ENCODE measurements around the gene RASGRP2.
A peak's percentile ranks its signal among the peaks of the same experiment; 100 is the strongest.

The RASGRP2 gene

DNA sequence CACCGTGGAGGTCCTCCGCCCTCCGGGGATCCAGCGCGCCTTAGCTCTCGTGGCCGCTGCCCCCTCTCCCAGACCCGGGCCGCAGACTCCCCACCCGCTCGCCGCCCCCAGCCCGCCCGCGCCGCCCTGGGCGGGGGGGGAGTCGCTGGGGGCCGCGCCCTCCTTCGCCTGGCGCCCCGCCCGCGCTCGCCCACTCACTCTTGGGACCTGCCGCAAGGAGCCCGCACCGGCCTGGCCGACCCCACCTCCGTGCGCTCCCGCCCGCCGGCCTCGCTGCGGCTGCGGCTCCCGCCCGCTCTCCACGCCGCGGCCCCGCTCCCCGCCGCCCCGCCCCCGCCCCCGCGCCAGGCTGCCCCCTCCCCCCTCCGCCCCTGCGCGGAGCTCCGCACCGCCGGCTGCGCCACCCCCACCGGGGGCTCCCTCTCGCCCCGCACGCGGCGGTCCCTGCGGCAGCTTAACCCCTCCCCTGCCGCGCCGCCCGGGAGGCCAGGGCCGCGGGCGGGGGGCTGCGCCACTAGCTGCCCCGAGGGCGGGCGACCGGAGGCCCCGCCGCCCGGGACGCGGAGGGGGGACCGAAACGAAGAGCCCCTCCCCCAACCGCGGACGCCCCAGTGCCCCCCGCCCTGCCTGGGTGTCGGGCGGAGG is 724 bp upstream of the RASGRP2 start:
- Histone ChIP-seq H3K4me1 (no peaks in the 10 kb centered on the region; the same call in 1 of the 2 replicates), H3K36me3 (no peaks in the 10 kb centered on the region), H3K4me3 (ENCODE audit: low read depth, low read length) (peak overlapping the region; percentile 41), H3K27me3 (peaks cover 27% of the 10 kb centered on the region), H3K9me3 (no peaks in the 10 kb centered on the region)
- no peak for DNase-seq
- TF ChIP-seq, protein P1, sequence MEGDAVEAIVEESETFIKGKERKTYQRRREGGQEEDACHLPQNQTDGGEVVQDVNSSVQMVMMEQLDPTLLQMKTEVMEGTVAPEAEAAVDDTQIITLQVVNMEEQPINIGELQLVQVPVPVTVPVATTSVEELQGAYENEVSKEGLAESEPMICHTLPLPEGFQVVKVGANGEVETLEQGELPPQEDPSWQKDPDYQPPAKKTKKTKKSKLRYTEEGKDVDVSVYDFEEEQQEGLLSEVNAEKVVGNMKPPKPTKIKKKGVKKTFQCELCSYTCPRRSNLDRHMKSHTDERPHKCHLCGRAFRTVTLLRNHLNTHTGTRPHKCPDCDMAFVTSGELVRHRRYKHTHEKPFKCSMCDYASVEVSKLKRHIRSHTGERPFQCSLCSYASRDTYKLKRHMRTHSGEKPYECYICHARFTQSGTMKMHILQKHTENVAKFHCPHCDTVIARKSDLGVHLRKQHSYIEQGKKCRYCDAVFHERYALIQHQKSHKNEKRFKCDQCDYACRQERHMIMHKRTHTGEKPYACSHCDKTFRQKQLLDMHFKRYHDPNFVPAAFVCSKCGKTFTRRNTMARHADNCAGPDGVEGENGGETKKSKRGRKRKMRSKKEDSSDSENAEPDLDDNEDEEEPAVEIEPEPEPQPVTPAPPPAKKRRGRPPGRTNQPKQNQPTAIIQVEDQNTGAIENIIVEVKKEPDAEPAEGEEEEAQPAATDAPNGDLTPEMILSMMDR (IDR thresholded peaks at IDR 0.05; ENCODE audit: low read depth, low read length): no peak

DNA sequence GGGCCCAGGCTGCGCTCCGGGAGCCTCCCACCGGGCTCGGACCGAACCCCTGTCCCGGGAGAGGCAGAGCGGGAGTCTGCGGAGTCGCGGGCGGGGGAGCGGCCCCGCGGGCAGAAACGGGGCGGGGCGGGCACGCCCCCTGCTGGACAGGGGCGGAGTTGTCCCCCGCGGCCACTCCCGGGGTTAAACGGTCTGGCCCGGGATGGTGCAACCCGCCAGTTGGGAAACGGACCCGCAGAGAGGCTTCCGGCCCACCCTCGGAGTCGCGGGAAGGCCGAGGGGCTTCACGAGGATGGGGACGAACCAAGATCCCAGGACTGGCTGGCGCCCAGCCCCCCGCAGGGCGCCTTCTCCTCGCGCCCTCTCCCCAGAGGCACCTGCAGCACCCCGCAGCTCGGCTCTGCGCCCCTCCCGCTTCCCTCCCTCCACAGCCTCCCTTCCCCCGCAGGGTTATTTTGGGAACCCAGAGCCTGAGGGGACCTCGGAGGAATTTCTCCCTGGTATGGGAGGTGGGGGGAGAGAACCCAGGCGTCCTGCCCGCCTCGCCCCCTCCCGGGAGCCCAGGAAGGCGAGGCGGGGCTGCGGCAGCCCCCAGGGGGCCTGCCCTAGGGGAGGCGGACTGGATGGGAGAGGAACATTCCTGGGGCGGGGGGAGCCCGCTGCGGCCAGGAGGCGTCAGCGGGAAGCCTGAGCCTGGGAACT is 902 bp downstream of the RASGRP2 start:
- TF ChIP-seq, protein P1 (IDR thresholded peaks at IDR 0.05; ENCODE audit: low read depth, low read length): peak; percentile 56
- Histone ChIP-seq H3K27me3 (peaks cover 27% of the 10 kb centered on the region), H3K4me1 (no peaks in the 10 kb centered on the region; the same call in 1 of the 2 replicates), H3K36me3 (no peaks in the 10 kb centered on the region), H3K9me3 (no peaks in the 10 kb centered on the region), H3K4me3 (ENCODE audit: low read depth, low read length) (peak overlapping the region; percentile 8; the same call in 1 of the 2 replicates)
- DNase-seq: peak; percentile 40

DNA sequence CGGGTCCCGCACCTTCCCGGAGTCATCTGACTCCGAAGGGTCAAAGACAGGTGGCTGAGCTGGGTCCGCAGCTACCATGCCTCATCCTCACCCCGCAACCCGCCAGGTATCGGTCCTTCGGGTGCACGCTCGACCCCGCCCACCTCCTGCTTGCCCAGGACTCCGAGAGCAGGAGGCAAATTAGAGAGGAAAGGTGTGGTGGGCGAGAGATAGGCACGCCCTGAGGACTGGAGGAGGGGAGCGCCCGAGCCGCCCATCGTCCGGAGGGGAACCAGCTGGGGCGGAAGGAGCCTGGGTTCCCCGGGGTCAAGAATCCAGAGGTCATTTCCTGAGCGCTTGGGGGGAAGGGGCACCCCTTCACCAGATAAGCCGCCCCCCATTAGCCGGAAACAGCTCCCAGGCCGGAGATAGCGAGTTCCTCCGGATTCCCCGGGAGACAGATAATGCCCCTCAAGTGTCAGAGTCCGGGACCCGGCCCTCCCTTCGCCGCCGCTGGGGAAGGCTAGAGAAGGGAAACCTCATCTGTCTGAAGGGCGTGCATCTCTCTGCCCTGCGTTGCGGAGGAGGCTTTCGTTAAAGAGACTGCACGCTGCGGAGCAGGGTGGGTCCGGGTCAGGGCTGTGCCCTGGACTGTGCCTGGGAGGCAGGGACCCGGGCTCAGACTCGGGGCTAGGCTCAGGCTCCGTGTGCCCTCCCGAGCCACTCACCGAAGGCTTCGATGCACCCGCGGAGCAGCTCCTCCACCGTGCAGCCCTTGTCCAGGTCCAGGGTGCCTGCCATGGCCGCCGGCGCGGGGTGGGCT is 1.7 kb downstream of the RASGRP2 start:
- Histone ChIP-seq H3K27me3 (peaks cover 27% of the 10 kb centered on the region), H3K36me3 (no peaks in the 10 kb centered on the region), H3K4me3 (ENCODE audit: low read depth, low read length) (peak overlapping the region; percentile 8; the same call in 1 of the 2 replicates), H3K9me3 (no peaks in the 10 kb centered on the region), H3K4me1 (no peaks in the 10 kb centered on the region; the same call in 1 of the 2 replicates)
- DNase-seq: no peak
- TF ChIP-seq, protein P1 (IDR thresholded peaks at IDR 0.05; ENCODE audit: low read depth, low read length): no peak

DNA sequence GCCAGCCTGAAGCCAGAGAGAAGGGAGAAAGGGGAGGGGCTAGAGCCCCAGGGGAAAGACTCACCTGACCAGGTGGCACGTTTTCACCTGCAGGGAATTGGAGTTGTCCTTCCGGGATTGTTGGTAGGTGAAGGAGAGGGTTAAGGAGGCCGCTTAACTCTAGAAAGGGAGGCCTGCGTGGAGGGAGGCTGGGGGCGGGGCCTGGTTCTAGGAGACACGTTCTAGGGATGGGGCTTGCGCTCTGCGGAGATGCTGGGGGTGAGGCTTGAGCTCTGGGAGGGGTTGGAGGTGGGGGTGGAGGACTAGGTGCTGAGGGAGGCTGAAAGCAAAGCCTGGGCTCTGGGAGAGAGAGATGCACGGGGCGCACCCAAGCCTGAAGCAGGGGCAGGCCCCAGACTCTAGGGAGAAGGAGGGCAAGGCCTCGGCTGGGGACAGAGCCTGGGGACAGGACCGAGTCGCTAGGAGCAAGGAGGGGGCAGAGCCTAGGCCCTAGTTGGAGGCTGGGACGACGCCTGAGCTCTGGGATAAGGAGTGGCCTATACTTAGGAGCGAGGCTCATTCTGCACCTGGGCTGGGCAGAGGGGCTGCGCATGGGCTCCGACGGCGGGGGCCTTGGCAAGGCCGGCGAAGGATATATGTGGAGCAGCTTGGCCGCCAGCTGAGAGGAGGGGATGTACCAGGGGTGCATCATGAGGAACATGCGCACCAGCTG is 2.4 kb downstream of the RASGRP2 start:
- Histone ChIP-seq H3K9me3 (no peaks in the 10 kb centered on the region), H3K27me3 (peaks cover 27% of the 10 kb centered on the region), H3K4me3 (ENCODE audit: low read depth, low read length) (no peak overlapping the region), H3K36me3 (no peaks in the 10 kb centered on the region), H3K4me1 (no peaks in the 10 kb centered on the region; the same call in 1 of the 2 replicates)
- TF ChIP-seq, protein P1 (IDR thresholded peaks at IDR 0.05; ENCODE audit: low read depth, low read length): no peak
- DNase-seq: no peak

DNA sequence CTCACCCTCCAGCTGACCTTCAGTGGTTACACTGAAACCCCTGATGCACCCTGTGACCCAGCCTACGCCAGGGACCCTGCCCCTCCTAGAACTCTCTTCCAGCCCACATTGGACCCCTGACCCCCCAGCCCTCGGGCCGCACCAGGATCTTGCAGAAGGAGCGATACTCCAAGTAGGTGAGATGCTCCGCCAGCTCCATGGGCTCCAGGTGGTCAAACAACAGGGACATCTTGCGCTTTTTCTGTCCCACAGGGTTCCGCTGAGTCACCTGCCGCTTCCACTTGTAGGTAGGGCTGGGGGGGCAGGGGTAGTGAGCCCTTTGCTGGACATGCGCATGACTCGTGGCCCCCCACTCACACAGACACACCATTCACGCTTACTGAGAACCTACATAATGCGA is 4.1 kb downstream of the RASGRP2 start:
- DNase-seq: no peak
- H3K9me3 ChIP-seq: no peaks in the 10 kb centered on the region
- no peak overlapping the region for H3K4me3 ChIP-seq (ENCODE audit: low read depth, low read length)
- H3K4me1 ChIP-seq: no peaks in the 10 kb centered on the region
- peaks cover 27% of the 10 kb centered on the region for H3K27me3 ChIP-seq
- TF ChIP-seq, protein P1 (IDR thresholded peaks at IDR 0.05; ENCODE audit: low read depth, low read length): no peak
- H3K36me3 ChIP-seq: no peaks in the 10 kb centered on the region

Measured in BE2C (cell line).